Fibroblast of villous mesenchyme (primary cell): ENCODE results near the gene TXNDC16. TPM values are rescaled to one million over a fixed set of nuclear protein-coding genes. Genes with fewer than 3 reads are reported as not detected.
A peak's percentile ranks its signal among the peaks of the same experiment; 100 is the strongest.

Source experiments
- DNase-seq: peaks from one replicate; pipeline ENCODE4 v3.0.0-alpha.2; 2010; ENCODE audit warnings: low read depth
- H3K4me3 ChIP-seq: 2 replicates; pipeline ENCODE4 v1.5.1; 2011; ENCODE audit warnings: low read depth, mild to moderate bottlenecking, low read length
- CTCF ChIP-seq: IDR thresholded peaks from 2 replicates; pipeline ENCODE4 v1.5.1; 2012; ENCODE audit warnings: low read depth, mild to moderate bottlenecking, low read length; ENCODE audit not compliant: insufficient read depth
- total RNA-seq: library from RNA; depleted of rRNA; stranded (reverse); fragments of >200 nt; gene quantifications from 2 replicates; pipeline ENCODE4 v1.2.3, GENCODE V29; 2012

TXNDC16 gene
- total RNA-seq, 1 donor = 3.0 TPM

- TF ChIP-seq CTCF = no peak
- DNase-seq = peak; percentile 5
- H3K4me3 ChIP-seq = peak overlapping the region; percentile 76
Observed at GRCh38 chr14:52553002-52553670, 831 bp upstream of the TXNDC16 start.

GRCh38 chr14:52551696-52552062 is 626 bp downstream of the TXNDC16 start:
- TF ChIP-seq CTCF = peak; percentile 12
- peak overlapping the region; percentile 90 for H3K4me3 ChIP-seq
- DNase-seq = peak; percentile 30

GRCh38 chr14:52551205-52551604 is 1.1 kb downstream of the TXNDC16 start:
- H3K4me3 ChIP-seq = peak overlapping the region; percentile 90
- TF ChIP-seq CTCF = no peak
- no peak for DNase-seq

GRCh38 chr14:52550661-52551060 is 1.6 kb downstream of the TXNDC16 start:
- no peak for DNase-seq
- TF ChIP-seq CTCF = no peak
- no peak overlapping the region for H3K4me3 ChIP-seq

- no peak for TF ChIP-seq CTCF
- no peak for DNase-seq
- no peak overlapping the region for H3K4me3 ChIP-seq
Observed at GRCh38 chr14:52547526-52547925, 4.8 kb downstream of the TXNDC16 start.

- DNase-seq = no peak
- TF ChIP-seq CTCF = no peak
- no peak overlapping the region for H3K4me3 ChIP-seq
Observed at GRCh38 chr14:52547027-52547426, 5.3 kb downstream of the TXNDC16 start.

- no peak for DNase-seq
- no peak overlapping the region for H3K4me3 ChIP-seq
- no peak for TF ChIP-seq CTCF
Observed at GRCh38 chr14:52546318-52546670, 6.0 kb downstream of the TXNDC16 start.
